Naive B cell (primary cell): Measurements from ENCODE around the gene AKAP8. TPM values are rescaled to one million over a fixed set of nuclear protein-coding genes. Genes with fewer than 3 reads are reported as not detected.
A peak's percentile ranks its signal among the peaks of the same experiment; 100 is the strongest.

Experiments used
- ATAC-seq, 2 donors: fragments of 150-1000 bp; cut with Tn5 transposase; 2 replicates each; pipeline ENCODE4 v1.10.0; 2021; ENCODE audit warnings: low read depth in 2 of 2, mild to moderate bottlenecking in 2 of 2, moderate library complexity in 2 of 2
- DNase-seq: peaks from one replicate; pipeline ENCODE4 v3.0.0; 2022
- H3K27ac Mint-ChIP-seq, 6 donors: one replicate each; pipeline ENCODE4 v1.8.0; 2020 to 2022; ENCODE audit warnings: mild to moderate bottlenecking in 6 of 6, mixed read lengths in 6 of 6, moderate library complexity in 5 of 6, inconsistent platforms in 2 of 6
- H3K27me3 Mint-ChIP-seq, 3 donors: one replicate each; pipeline ENCODE4 v1.8.0; 2021 to 2022; ENCODE audit warnings: mixed read lengths in 3 of 3, mild to moderate bottlenecking in 1 of 3
- H3K36me3 Mint-ChIP-seq, 2 donors: one replicate each; pipeline ENCODE4 v1.8.0; 2020 to 2022; ENCODE audit warnings: mixed read lengths in 2 of 2, inconsistent platforms in 1 of 2, mild to moderate bottlenecking in 1 of 2
- H3K4me1 Mint-ChIP-seq, 3 donors: one replicate each; pipeline ENCODE4 v1.8.0; 2020 to 2022; ENCODE audit warnings: mixed read lengths in 3 of 3, inconsistent platforms in 1 of 3, mild to moderate bottlenecking in 1 of 3, moderate library complexity in 1 of 3
- H3K4me3 Mint-ChIP-seq, 8 donors: one replicate each; pipeline ENCODE4 v1.8.0; 2020 to 2022; ENCODE audit warnings: mild to moderate bottlenecking in 8 of 8, mixed read lengths in 8 of 8, moderate library complexity in 8 of 8, inconsistent platforms in 2 of 8
- H3K9me3 Mint-ChIP-seq, 7 donors: one replicate each; pipeline ENCODE4 v1.8.0; 2020 to 2022; ENCODE audit warnings: mixed read lengths in 7 of 7, mild to moderate bottlenecking in 5 of 7, inconsistent platforms in 2 of 7, moderate library complexity in 1 of 7
- polyA plus RNA-seq, 6 donors: library from polyadenylated mRNA; unstranded; fragments of 300-500 nt; fragmentation: Illumina TruSeq; gene quantifications; one replicate each; pipeline ENCODE4 v1.2.3, GENCODE V29; 2021; ENCODE audit warnings: low read depth in 6 of 6

Gene AKAP8
- 10 to 100 TPM; 14.7 to 27.7 (median 17.9) TPM for polyA plus RNA-seq

DNA sequence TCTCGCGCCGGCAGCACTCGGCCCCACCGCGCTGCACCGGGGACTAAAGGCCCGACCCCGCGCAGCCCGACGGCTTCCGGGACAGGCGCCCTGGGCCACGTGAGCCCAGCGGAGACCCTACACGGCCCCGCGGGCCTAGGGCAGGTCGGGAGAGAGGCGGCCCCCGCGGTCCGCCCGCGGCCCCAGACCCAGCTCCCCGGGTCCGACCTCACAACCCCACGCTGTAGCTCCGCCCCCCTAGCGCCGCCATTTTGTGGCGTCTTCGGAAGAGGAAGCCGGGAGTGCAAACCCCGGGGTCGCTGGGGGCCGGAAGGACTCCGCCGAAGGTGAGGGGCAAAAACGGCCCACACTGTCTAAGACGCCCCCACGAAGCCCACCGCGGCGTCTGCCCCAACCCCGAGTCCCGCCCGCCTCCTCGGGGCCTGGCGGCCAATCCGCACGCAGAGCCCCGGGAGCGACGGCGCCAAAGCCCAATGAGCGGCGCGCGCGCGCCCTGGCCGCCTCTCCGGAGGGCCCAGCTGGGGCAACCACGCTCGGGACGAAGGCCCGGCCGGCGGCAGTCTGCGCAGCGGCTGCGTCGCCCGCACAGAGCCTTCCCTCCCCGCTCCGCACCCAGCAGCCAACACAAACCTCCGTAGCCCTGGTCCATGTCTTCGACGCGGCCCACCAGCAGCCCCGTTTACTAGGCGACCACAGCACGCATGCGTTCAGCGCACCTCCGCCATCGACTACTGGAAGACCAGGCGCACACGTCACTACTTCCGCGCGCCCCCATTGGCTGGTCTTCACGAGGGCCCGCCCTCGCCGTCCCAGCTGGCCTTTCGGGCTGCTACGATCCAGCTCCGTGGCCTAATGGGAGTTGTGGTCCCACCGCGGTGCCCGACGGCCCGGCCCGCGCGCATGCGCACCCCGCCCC lies at the start of gene AKAP8:
AKAP8 (minus strand) TSS at position 705 of the 916 bp plus-strand sequence; CDS start at position 649, 56 bp downstream.
- Mint-ChIP-seq H3K4me3 (peak within 1 kb of the TSS; percentile 93 to 100 (median 98)), H3K36me3 (no peaks in the 10 kb centered on the region), H3K27ac (peak within 1 kb of the TSS; percentile 99 to 100 (median 100)), H3K9me3 (no peaks in the 10 kb centered on the region), H3K4me1 (peaks cover 30 to 42% (median 36%) of the 10 kb centered on the region in 3 donors), H3K27me3 (no peaks in the 10 kb centered on the region)
- DNase-seq = peak; percentile 98
- ATAC-seq = peak; percentile 90

DNA sequence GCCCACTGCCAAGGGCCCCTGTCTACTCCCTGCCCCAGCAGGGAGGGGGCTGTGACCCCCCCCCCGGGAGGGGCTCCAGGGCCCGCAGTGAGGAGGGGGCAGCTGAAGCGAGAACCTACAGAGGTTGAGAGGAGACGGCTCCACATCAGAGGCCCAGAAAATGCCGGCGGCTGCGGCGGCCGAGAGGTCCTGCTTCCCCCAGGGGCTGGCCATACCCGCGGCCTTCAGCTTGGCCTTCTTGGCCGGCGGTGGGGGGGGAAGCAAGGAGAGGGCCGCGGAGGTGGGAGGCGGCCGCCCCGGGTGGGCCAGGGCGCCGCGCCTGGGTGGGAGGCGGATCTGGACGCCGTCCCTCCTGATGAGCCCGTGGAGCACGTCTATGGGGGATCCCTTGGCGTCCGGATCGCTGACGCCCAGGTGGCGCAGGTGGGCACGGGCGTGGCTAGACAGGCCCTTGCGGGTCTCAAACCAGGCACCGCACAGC lies 48.4 kb upstream of the AKAP8 start:
- Mint-ChIP-seq H3K27ac (no peak overlapping the region), H3K9me3 (peaks cover 0 to 1% (median 0%) of the 10 kb centered on the region in 7 donors), H3K36me3 (peaks cover 0 to 12% of the 10 kb centered on the region in 2 donors), H3K4me3 (peak overlapping the region in 3 of 8 donors; percentile 22 to 50 (median 49)), H3K27me3 (no peaks in the 10 kb centered on the region), H3K4me1 (peaks cover 16 to 31% (median 29%) of the 10 kb centered on the region in 3 donors)
- ATAC-seq = no peak
- no peak for DNase-seq

DNA sequence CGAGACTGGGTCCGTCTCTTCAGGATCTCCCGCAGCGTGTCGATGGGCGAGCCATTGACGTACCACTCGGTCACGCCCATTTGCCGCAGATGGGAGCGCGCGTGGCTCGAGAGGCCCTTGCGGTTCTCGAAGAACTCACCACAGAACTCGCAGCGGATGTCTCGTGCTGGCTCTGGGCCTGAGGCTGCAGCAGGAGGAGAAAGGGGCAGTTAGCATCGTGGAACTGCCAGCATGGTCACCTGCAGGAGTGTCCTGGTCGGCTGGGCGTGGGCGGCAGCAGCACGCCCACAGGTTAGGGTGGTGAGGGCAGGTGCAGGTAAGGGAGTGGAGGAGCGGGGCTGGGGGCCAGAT lies 47.7 kb upstream of the AKAP8 start:
- Mint-ChIP-seq H3K36me3 (peaks cover 0 to 19% of the 10 kb centered on the region in 2 donors), H3K27me3 (no peaks in the 10 kb centered on the region), H3K9me3 (peaks cover 0 to 5% (median 0%) of the 10 kb centered on the region in 7 donors), H3K4me3 (no peak overlapping the region), H3K27ac (peak overlapping the region in 1 of 6 donors; percentile 59), H3K4me1 (peaks cover 14 to 28% (median 26%) of the 10 kb centered on the region in 3 donors)
- DNase-seq (no peak), ATAC-seq (no peak)

DNA sequence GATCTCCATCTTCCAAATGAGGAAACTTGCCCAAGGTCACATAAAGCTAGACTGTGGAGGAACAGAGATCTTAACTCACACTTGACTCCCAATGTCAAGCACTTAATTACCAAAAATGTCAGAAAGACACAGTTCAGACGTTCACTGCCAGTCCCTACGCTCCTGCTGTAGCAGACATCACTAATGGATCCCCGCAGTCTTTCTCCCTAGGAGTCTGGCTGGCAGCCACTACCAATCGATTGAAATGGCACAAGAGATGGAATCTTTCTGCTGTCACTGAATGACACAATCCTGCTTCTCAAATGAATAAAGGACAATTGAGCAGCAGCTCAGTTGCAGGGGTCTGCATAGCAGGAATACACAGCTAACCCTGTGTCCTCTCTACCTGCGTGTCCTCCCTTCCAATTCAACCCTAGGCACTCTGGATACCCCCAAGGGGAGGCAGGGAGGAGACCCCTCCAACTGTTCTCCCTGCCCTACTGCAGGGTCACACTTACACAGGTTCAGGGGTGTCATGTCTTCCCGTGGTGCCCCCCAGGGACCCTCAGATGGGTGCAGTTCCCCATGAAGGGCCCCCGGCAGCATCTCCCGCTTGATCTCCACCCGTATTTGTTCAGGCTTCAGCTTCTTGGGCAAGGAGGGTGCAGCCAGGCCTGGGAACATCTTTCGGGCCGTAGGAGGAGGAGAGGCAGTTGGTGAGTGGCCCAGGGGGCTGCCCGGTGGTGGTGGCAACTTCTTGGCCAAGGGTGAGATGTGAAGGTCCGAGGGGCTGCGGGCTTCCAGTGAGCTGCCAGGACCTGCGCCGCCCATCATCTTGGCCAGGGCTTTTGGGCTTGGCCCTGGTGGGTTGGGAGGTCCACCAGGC lies 47.1 kb upstream of the AKAP8 start:
- no peaks in the 10 kb centered on the region for H3K27me3 Mint-ChIP-seq
- H3K9me3 Mint-ChIP-seq = peaks cover 0 to 5% (median 0%) of the 10 kb centered on the region in 7 donors
- DNase-seq (no peak), ATAC-seq (no peak)
- peaks cover 11 to 24% (median 22%) of the 10 kb centered on the region in 3 donors for H3K4me1 Mint-ChIP-seq
- peak overlapping the region in 1 of 6 donors; percentile 59 for H3K27ac Mint-ChIP-seq
- H3K4me3 Mint-ChIP-seq = peak overlapping the region in 1 of 8 donors; percentile 19
- peaks cover 0 to 21% of the 10 kb centered on the region in 2 donors for H3K36me3 Mint-ChIP-seq

DNA sequence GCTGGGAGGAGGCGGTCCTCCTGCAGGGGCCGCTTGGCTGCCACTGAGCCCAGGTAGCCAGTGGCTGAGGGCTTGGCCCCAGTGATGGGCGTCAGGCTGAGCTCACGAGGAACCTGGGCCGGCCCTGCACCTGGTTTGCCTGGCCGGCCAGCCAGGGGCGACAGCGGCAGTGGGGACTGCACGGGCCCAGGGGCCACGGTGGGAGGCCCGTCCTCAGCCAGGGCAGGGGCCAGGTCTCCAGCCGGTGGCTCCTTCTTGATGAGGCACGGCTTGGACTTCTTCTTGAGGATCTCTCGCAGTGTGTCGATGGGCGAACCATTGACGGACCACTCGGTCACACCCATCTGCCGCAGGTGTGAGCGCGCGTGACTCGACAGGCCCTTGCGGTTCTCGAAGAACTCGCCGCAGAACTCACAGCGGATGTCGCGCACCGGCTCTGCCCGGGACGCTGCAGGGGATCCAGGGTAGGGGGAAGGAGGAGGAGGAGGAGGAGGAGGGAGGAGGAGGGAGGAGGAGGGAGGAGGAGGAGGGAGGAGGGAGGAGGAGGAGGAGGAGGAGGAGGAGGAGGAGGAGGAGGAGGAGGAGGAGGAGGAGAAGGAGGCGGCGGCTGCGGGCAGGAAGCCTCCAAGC lies 45.8 kb upstream of the AKAP8 start:
- ATAC-seq = no peak
- Mint-ChIP-seq H3K27ac (no peak overlapping the region), H3K4me3 (no peak overlapping the region), H3K4me1 (peaks cover 2 to 11% (median 9%) of the 10 kb centered on the region in 3 donors), H3K36me3 (peaks cover 0 to 21% of the 10 kb centered on the region in 2 donors), H3K9me3 (peaks cover 0 to 5% (median 0%) of the 10 kb centered on the region in 7 donors), H3K27me3 (no peaks in the 10 kb centered on the region)
- DNase-seq = no peak

DNA sequence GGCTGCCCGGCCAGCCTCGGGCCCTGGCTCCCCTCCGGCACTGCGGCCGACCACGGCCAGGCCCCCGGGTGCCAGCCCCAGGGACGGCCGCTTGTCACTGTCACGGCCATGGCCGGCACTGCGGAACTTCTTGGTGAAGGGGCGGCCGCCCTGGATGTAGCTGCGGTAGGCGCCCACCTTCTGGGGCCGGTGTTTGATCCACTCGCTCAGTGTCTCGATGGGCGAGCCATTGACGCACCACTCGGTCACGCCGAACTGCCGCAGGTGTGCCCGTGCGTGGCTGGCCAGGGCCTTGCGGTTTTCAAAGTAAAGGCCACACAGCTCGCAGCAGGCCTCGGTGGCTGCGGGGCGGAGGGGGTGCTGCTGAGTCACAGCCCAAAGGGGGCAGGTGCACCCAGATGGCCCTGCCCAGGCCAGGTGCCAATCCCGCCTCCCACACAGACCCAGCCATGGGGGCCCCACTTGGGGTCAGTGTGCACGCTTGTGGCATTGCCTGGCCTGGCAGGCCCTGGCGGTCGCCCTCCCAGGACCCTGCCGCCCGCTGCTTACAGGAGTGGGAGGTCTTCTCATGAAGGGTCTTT lies 45.2 kb upstream of the AKAP8 start:
- H3K27ac Mint-ChIP-seq = no peak overlapping the region
- peaks cover 0 to 5% (median 0%) of the 10 kb centered on the region in 7 donors for H3K9me3 Mint-ChIP-seq
- H3K36me3 Mint-ChIP-seq = peaks cover 0 to 21% of the 10 kb centered on the region in 2 donors
- H3K27me3 Mint-ChIP-seq = no peaks in the 10 kb centered on the region
- DNase-seq = no peak
- peaks cover 3 to 11% (median 8%) of the 10 kb centered on the region in 3 donors for H3K4me1 Mint-ChIP-seq
- ATAC-seq = no peak
- no peak overlapping the region for H3K4me3 Mint-ChIP-seq

DNA sequence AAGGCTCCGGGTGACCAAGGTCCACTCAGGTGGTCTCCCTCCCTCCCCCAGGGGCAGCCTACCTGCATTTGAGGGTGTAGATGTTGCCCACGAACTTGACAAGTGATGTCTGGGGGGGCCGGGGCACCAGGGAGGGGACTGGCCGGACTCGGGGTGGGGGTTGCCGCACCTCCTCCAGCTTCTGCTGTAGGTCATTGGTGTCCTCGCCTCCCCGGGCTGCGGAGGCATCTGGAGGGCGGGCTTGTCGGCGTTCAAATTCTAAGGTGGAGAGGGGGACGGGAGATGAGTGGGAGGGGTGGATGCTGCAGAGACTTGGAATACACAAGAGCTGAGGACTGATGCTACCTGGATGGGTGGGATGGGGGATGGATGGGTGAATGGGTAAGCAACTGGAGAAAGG lies 44.5 kb upstream of the AKAP8 start:
- Mint-ChIP-seq H3K27me3 (no peaks in the 10 kb centered on the region), H3K27ac (no peak overlapping the region), H3K36me3 (peaks cover 0 to 21% of the 10 kb centered on the region in 2 donors), H3K4me1 (peaks cover 8 to 16% (median 10%) of the 10 kb centered on the region in 3 donors), H3K4me3 (no peak overlapping the region), H3K9me3 (peaks cover 0 to 5% (median 0%) of the 10 kb centered on the region in 7 donors)
- DNase-seq = no peak
- no peak for ATAC-seq

DNA sequence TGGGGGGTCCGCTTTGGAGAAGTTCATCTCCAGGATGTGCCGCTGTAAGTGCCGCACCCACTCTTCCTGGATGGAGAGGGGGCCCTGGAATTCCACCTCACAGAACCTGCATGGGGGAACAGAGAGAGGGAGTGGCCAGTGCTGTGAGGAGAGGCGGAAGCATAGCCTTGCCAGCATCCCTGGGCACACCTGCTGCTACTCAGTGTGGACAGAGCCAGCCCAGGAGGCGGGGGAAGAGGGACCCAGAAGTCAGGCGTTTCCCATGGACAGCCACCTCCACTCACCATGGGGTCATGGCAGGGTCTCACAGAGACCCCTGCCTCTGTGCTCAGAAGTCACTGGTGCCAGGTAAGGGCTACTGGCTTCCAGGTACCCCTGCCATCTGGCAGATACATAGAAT lies 43.5 kb upstream of the AKAP8 start:
- H3K27ac Mint-ChIP-seq = no peak overlapping the region
- ATAC-seq = no peak
- peaks cover 0 to 21% of the 10 kb centered on the region in 2 donors for H3K36me3 Mint-ChIP-seq

DNA sequence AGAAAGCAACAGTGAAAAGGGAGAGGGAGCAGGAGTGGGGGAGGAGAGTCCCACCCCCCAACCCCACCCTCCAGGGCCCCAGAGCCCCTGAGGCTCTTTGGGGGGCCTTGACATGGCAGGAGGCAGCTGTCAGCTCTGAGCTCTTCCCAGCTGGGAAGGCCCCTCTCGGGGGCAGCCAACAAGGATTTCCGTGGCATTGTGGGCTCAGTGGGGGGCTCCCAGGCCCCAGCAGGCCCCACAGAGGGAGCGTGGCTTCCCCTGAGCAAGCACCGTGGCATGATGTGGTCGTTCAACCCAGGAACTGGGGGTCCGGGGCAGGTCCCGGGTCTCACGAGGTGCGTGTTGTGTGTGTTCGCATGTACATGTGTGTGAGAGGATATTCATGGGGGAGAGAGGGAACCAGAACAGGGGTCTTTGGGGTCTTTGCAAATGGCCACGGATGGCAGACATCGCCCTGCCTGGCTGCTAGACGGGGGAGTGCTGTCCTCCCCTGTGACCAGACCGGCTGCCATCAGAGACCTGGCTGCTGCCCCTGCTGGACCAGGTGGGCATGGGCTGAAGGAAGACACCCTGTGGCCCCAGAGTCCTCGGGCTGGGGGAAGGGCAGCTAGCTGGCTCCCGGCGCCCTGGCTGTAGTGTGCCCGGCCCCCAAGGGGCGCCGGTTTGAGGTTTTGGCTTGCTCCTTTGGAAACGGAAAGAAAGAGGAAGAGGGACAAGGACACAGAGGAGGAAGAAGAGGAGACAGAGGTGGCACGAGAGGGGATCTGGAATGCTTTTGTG lies 42.9 kb upstream of the AKAP8 start:
- ATAC-seq (no peak), DNase-seq (no peak)
- Mint-ChIP-seq H3K4me3 (peak overlapping the region in 2 of 8 donors; percentile 33 to 35), H3K27me3 (no peaks in the 10 kb centered on the region), H3K9me3 (peaks cover 0 to 5% (median 0%) of the 10 kb centered on the region in 7 donors), H3K4me1 (peaks cover 18 to 33% (median 18%) of the 10 kb centered on the region in 3 donors), H3K27ac (peak overlapping the region in 2 of 6 donors; percentile 26 to 50), H3K36me3 (peaks cover 0 to 21% of the 10 kb centered on the region in 2 donors)

More for the DNA sequence above, 43.5 kb upstream of the AKAP8 start:
- Mint-ChIP-seq H3K4me3 (no peak overlapping the region), H3K27me3 (no peaks in the 10 kb centered on the region), H3K9me3 (peaks cover 0 to 5% (median 0%) of the 10 kb centered on the region in 7 donors), H3K4me1 (peaks cover 12 to 26% (median 14%) of the 10 kb centered on the region in 3 donors)
- DNase-seq = no peak

DNA sequence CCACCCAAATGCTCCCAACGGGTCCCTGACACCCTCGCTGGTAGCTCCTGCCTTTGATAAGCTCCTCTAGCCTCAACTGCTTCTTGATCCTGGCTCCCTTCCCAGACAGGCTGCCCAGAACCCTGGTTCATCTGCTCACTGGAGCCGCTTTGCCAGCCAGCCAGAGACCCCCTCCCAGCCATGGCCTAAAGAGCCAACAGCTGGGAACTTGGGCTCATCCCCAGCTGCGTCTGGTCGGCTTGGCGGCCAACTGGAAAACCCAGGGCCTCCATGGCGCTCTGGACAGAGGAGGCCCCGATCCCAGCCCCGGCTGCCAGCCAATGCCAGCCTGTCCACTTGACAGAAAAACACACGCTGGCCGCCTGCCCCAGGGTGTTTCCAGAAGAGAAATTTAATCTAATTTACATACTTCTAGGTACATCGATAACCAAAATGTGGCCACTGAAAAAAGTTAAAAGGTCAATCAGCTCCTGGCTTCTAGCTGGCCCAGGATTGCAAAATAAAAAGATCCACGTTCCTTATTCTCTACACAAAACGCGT lies 42.2 kb upstream of the AKAP8 start:
- Mint-ChIP-seq H3K4me1 (peaks cover 21 to 40% (median 23%) of the 10 kb centered on the region in 3 donors), H3K9me3 (peaks cover 0 to 5% (median 0%) of the 10 kb centered on the region in 7 donors), H3K4me3 (peak overlapping the region in 1 of 8 donors; percentile 33), H3K27ac (no peak overlapping the region), H3K36me3 (peaks cover 0 to 21% of the 10 kb centered on the region in 2 donors), H3K27me3 (no peaks in the 10 kb centered on the region)
- ATAC-seq = no peak
- DNase-seq = no peak

DNA sequence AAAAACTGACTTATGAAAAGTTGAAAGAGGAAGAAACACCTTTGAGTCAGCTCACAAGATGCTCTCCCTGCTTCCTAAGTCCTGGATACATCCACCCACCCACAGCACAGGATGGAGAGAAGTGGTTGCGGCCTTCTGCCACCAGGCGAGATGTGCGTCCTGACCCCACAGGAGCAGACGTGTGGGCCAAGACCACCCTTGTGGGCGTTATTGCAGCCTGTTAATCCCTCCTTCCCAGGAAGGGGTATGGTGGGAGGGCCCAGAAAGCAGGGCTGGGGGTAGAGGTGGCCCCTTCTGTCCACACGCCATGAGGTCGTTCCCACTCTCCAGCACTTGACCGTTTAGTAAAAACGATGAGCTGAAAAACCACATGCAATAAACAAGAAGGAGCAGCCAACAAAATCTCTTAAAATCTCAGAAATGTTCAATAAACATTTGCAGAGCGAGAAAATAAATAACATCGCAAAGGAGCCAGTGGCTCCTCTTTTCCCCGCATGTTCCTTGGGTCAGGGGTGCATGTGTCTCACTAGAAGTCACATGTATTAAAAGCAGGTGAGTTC lies 41.6 kb upstream of the AKAP8 start:
- Mint-ChIP-seq H3K4me3 (peak overlapping the region in 1 of 8 donors; percentile 53), H3K27ac (peak overlapping the region in 1 of 6 donors; percentile 47), H3K36me3 (peaks cover 0 to 17% of the 10 kb centered on the region in 2 donors), H3K4me1 (peaks cover 27 to 41% (median 27%) of the 10 kb centered on the region in 3 donors), H3K9me3 (peaks cover 0 to 5% (median 0%) of the 10 kb centered on the region in 7 donors), H3K27me3 (no peaks in the 10 kb centered on the region)
- DNase-seq = no peak
- ATAC-seq = no peak
